ENCODE results near the gene CALHM2. TPM values are rescaled to one million over a fixed set of nuclear protein-coding genes. Genes with fewer than 3 reads are reported as not detected.
A peak's percentile ranks its signal among the peaks of the same experiment; 100 is the strongest.

The CALHM2 gene
- total RNA-seq, 1 donor from 2014 or later: 45.0 TPM

- H3K4me3 ChIP-seq: peak overlapping the region; percentile 94
- H3K27ac ChIP-seq: peak overlapping the region; percentile 89
- no peaks in the 10 kb centered on the region for H3K9me3 ChIP-seq
- H3K27me3 ChIP-seq (ENCODE audit: low read depth): no peaks in the 10 kb centered on the region
- TF ChIP-seq CTCF (IDR thresholded peaks at IDR 0.05): no peak
- peaks cover 43% of the 10 kb centered on the region for H3K4me1 ChIP-seq
- intact Hi-C loops (cut with DNase I): no loop called here
- DNase-seq (peak; percentile 13), ATAC-seq (peak in 1 of 2 donors; percentile 1)
- peaks cover 29% of the 10 kb centered on the region for H3K36me3 ChIP-seq
These were observed 498 bp upstream of the CALHM2 start for GRCh38 chr10:103452506-103453230.

- peak overlapping the region; percentile 89 for H3K27ac ChIP-seq
- peak; percentile 62 to 69 for ATAC-seq
- intact Hi-C loops (cut with DNase I): no loop called here
- peak; percentile 82 for DNase-seq
- peak overlapping the region; percentile 94 for H3K4me3 ChIP-seq
- peaks cover 57% of the 10 kb centered on the region for H3K4me1 ChIP-seq
- no peaks in the 10 kb centered on the region for H3K9me3 ChIP-seq
- TF ChIP-seq CTCF (IDR thresholded peaks at IDR 0.05): no peak
- H3K27me3 ChIP-seq (ENCODE audit: low read depth): no peaks in the 10 kb centered on the region
- H3K36me3 ChIP-seq: peaks cover 43% of the 10 kb centered on the region
These were observed 918 bp downstream of the CALHM2 start for GRCh38 chr10:103451091-103451813.

- Histone ChIP-seq H3K27me3 (ENCODE audit: low read depth) (no peaks in the 10 kb centered on the region), H3K36me3 (peaks cover 53% of the 10 kb centered on the region), H3K4me3 (peak overlapping the region; percentile 94), H3K27ac (peak overlapping the region; percentile 89), H3K9me3 (no peaks in the 10 kb centered on the region), H3K4me1 (peaks cover 67% of the 10 kb centered on the region)
- TF ChIP-seq CTCF (IDR thresholded peaks at IDR 0.05): no peak
- intact Hi-C loops (cut with DNase I): no loop called here
- no peak for ATAC-seq
- peak; percentile 39 for DNase-seq
These were observed 1.9 kb downstream of the CALHM2 start for GRCh38 chr10:103450201-103450695.

DNA sequence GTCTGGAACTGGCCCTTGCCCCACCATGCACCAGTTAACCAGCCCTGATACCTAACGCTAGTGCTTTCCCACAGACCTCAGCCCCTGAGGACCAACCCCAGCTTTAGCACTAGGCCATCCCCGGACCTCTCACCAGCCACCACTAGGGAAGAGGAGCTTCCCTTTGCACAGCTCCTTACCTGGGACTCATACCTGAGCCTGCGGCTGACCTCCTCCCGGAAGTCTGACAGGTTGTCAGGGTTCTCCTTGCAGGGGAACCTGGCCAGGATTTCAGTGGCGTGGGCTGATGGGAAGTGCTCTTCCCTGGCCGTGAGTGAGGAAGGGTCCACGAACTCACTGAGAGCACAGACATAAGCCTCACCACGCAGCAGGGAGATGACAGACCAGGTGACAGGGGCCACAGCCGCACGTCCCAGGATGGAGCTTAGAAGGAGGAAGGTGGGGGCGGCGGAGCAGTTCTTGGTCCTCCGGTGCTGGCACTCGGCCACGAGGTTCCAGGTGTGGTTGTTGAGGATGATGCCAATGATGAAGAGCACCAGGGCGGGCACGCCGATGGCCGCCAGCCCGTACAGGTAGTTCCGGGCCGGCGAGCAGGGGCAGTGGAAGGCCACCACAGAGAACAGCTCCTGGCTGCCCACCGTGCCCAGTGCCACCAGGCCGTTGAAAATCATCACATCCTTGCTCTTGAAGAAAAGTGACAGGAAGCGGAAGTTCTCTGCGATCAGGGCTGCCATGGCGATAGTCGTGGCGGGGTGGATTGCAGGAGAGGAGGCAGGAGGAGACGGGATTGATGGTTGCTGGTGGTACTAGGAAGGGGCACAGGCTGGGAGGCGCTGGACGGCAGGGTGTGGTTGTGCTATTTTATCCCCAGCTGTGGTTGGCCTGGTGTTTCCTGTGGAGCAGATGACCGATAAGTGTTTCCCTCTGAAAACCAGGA lies 2.7 kb downstream of the CALHM2 start:
- TF ChIP-seq CTCF (IDR thresholded peaks at IDR 0.05): no peak
- peaks cover 61% of the 10 kb centered on the region for H3K36me3 ChIP-seq
- peak overlapping the region; percentile 89 for H3K27ac ChIP-seq
- no peaks in the 10 kb centered on the region for H3K9me3 ChIP-seq
- H3K4me1 ChIP-seq: peaks cover 73% of the 10 kb centered on the region
- peak overlapping the region; percentile 94 for H3K4me3 ChIP-seq
- ATAC-seq (no peak), DNase-seq (peak; percentile 50)
- intact Hi-C loops (cut with DNase I): no loop called here
- H3K27me3 ChIP-seq (ENCODE audit: low read depth): no peaks in the 10 kb centered on the region

- Histone ChIP-seq H3K4me1 (peaks cover 78% of the 10 kb centered on the region), H3K9me3 (no peaks in the 10 kb centered on the region), H3K27ac (peak overlapping the region; percentile 89), H3K27me3 (ENCODE audit: low read depth) (no peaks in the 10 kb centered on the region), H3K36me3 (peaks cover 68% of the 10 kb centered on the region), H3K4me3 (peak overlapping the region; percentile 32)
- TF ChIP-seq CTCF (IDR thresholded peaks at IDR 0.05): no peak
- intact Hi-C loops (cut with DNase I): no loop called here
- DNase-seq (peak; percentile 39), ATAC-seq (no peak)
These were observed 3.4 kb downstream of the CALHM2 start for GRCh38 chr10:103448746-103449145.

All from lower lobe of right lung (tissue), 2 donors.